HG03039 (cell line): Measurements from ENCODE around the gene BNC2.

Source experiments
- ATAC-seq: cut with Tn5 transposase; IDR thresholded peaks from one replicate; pipeline ENCODE4 v1.9.1; 2021; ENCODE audit warnings: mild to moderate bottlenecking, moderate library complexity; ENCODE audit not compliant: unreplicated experiment

BNC2 gene

GRCh38 chr9:16768816-16769215 is 101.7 kb downstream of the BNC2 start:
- ATAC-seq = no peak

GRCh38 chr9:16767366-16767765 is 103.1 kb downstream of the BNC2 start:
- no peak for ATAC-seq

GRCh38 chr9:16763946-16764345 is 106.5 kb downstream of the BNC2 start:
- ATAC-seq = no peak

GRCh38 chr9:16755467-16756160 is 114.9 kb downstream of the BNC2 start:
- no peak for ATAC-seq

- no peak for ATAC-seq
Measured at GRCh38 chr9:16754662-16755061, 115.8 kb downstream of the BNC2 start.

- no peak for ATAC-seq
Measured at GRCh38 chr9:16753256-16753655, 117.2 kb downstream of the BNC2 start.

GRCh38 chr9:16752601-16753000 is 117.9 kb downstream of the BNC2 start:
- no peak for ATAC-seq

- ATAC-seq = no peak
Measured at GRCh38 chr9:16750553-16750952, 119.9 kb downstream of the BNC2 start.

GRCh38 chr9:16745359-16745758 is 125.1 kb downstream of the BNC2 start:
- ATAC-seq = no peak

- no peak for ATAC-seq
Measured at GRCh38 chr9:16744394-16744793, 126.1 kb downstream of the BNC2 start.

GRCh38 chr9:16743375-16743774 is 127.1 kb downstream of the BNC2 start:
- no peak for ATAC-seq

- no peak for ATAC-seq
Measured at GRCh38 chr9:16735001-16735400, 135.5 kb downstream of the BNC2 start.

- no peak for ATAC-seq
Measured at GRCh38 chr9:16732546-16732945, 137.9 kb downstream of the BNC2 start.

GRCh38 chr9:16730162-16730561 is 140.3 kb downstream of the BNC2 start:
- no peak for ATAC-seq

GRCh38 chr9:16729651-16730050 is 140.8 kb downstream of the BNC2 start:
- no peak for ATAC-seq

- ATAC-seq = no peak
Measured at GRCh38 chr9:16728137-16728508, 142.3 kb downstream of the BNC2 start.

- ATAC-seq = no peak
Measured at GRCh38 chr9:16727452-16728136, 142.9 kb downstream of the BNC2 start.

GRCh38 chr9:16726718-16727451 is 143.6 kb downstream of the BNC2 start:
- no peak for ATAC-seq

- ATAC-seq = no peak
Measured at GRCh38 chr9:16726029-16726428, 144.4 kb downstream of the BNC2 start.

- no peak for ATAC-seq
Measured at GRCh38 chr9:16725066-16725465, 145.4 kb downstream of the BNC2 start.

GRCh38 chr9:16721972-16722371 is 148.5 kb downstream of the BNC2 start:
- ATAC-seq = no peak

GRCh38 chr9:16720386-16720785 is 150.1 kb downstream of the BNC2 start:
- no peak for ATAC-seq
